ENCODE measurements around the gene CFD. TPM values are rescaled to one million over a fixed set of nuclear protein-coding genes. Genes with fewer than 3 reads are reported as not detected.

Gene CFD
- total RNA-seq, 1 experiment from 2014 or later = 1.9 TPM

- WGBS (ENCODE audit: extremely low coverage, insufficient read length, low lambda C conversion rate) = no CpG with 5 or more reads among the region's 27 CpGs
- peaks cover 4% of the 10 kb centered on the region; the same call in 1 of the 2 replicates for H3K27me3 Mint-ChIP-seq (ENCODE audit: low read depth)
- no peak overlapping the region for H2BK120ac ChIP-seq (ENCODE audit: low read depth, low read length, poor library complexity, severe bottlenecking)
- H3K4ac ChIP-seq (ENCODE audit: low read depth, low read length) = no peak overlapping the region
- H3K36me3 Mint-ChIP-seq (ENCODE audit: insufficient read depth in 1 of 3, low read depth in 3 of 3) = peaks cover 0 to 35% (median 28%) of the 10 kb centered on the region in 3 experiments; a peak in 6 of 7 replicates
- H3K27me3 ChIP-seq (ENCODE audit: insufficient read depth, low read length) = no peaks in the 10 kb centered on the region
- no peak overlapping the region for H2BK20ac ChIP-seq (ENCODE audit: low read depth, low read length, poor library complexity, severe bottlenecking)
- H2BK5ac ChIP-seq (ENCODE audit: insufficient read length, low read length) = no peak overlapping the region
- H3K23ac ChIP-seq (ENCODE audit: insufficient read length, low read depth, low read length) = no peak overlapping the region
- H2AFZ ChIP-seq (ENCODE audit: low read length) = no peak overlapping the region
- no peak overlapping the region for H3T11ph ChIP-seq (ENCODE audit: low read length)
- H3K9me3 ChIP-seq (ENCODE audit: control insufficient read depth, low read depth, low read length) = no peaks in the 10 kb centered on the region
- H3K27ac ChIP-seq (ENCODE audit: insufficient read length, low read depth, low read length) = no peak overlapping the region
- H2BK12ac ChIP-seq (ENCODE audit: insufficient read length, low read depth, low read length) = no peak overlapping the region
- no peak overlapping the region for H3K18ac ChIP-seq (ENCODE audit: insufficient read length, low read depth, low read length)
- no peak overlapping the region for H3K14ac ChIP-seq (ENCODE audit: insufficient read depth, low read length)
- H2AK5ac ChIP-seq (ENCODE audit: insufficient read length, low read length) = no peak overlapping the region
- no peaks in the 10 kb centered on the region; a peak in 1 of 5 replicates for H3K9me3 Mint-ChIP-seq
- H3K4me2 ChIP-seq (ENCODE audit: insufficient read depth, insufficient read length, low read length) = peak overlapping the region; percentile 56
- no peaks in the 10 kb centered on the region for H3K79me1 ChIP-seq (ENCODE audit: insufficient read depth, low read depth, low read length, poor library complexity, severe bottlenecking)
- peak overlapping the region; percentile 36 for H3K9ac ChIP-seq (ENCODE audit: extremely low read depth, insufficient read length, low read length)
- DNase-seq = no peak
- peaks cover 4% of the 10 kb centered on the region for H3K23me2 ChIP-seq (ENCODE audit: insufficient read length, low read depth, low read length, poor library complexity, severe bottlenecking)
- H3K4me1 ChIP-seq (ENCODE audit: insufficient read depth, low read length) = no peaks in the 10 kb centered on the region
- no peak overlapping the region for H2BK15ac ChIP-seq (ENCODE audit: low read depth, low read length)
- H3K56ac ChIP-seq (ENCODE audit: insufficient read length, low read depth, low read length) = no peak overlapping the region
- no peak overlapping the region for H4K5ac ChIP-seq (ENCODE audit: insufficient read length, low read depth, low read length)
- H4K91ac ChIP-seq (ENCODE audit: insufficient read length, low read depth, low read length) = no peak overlapping the region
- H3K4me3 Mint-ChIP-seq = peak overlapping the region; percentile 76 to 90
- H3K27ac Mint-ChIP-seq = peak overlapping the region in 2 of 3 experiments; percentile 40 to 48; a peak in 2 of 7 replicates
- H3K4me1 Mint-ChIP-seq = peaks cover 3 to 6% of the 10 kb centered on the region in 2 experiments; a peak in 3 of 4 replicates
- H4K8ac ChIP-seq (replicated peaks; ENCODE audit: insufficient read length, low read depth, low read length) = no peak overlapping the region
- no peak for TF ChIP-seq CTCF (conservative IDR thresholded peaks at IDR 0.05)
- peaks cover 2% of the 10 kb centered on the region for H4K20me1 ChIP-seq (ENCODE audit: control insufficient read depth, insufficient read depth, insufficient read length)
- no peaks in the 10 kb centered on the region; the same call in 1 of the 2 replicates for H3K79me2 ChIP-seq (ENCODE audit: insufficient read depth, low read length)
These were observed 32.9 kb downstream of the CFD start for GRCh38 chr19:892243-892893.

All from H9 (cell line).